H1 (cell line): Measurements from ENCODE around the gene ZNF154. TPM values are rescaled to one million over a fixed set of nuclear protein-coding genes. Genes with fewer than 3 reads are reported as not detected.

Experiments used
- CTCF ChIA-PET: fragments of 300-600 bp; sonication (Branson Sonifier 250); formaldehyde crosslinking; loops from one replicate; lab custom pipeline; 2021; ENCODE audit not compliant: partially characterized antibody; lab: Charles Lee
- POLR2A ChIA-PET: fragments of 300-600 bp; sonication (Branson Sonifier 250); formaldehyde crosslinking; loops from one replicate; lab custom pipeline; 2021; ENCODE audit warnings: inconsistent platforms; ENCODE audit not compliant: partially characterized antibody; lab: Charles Lee
- DNase-seq, 2 experiments: peaks; one replicate each; pipeline versions ENCODE4 v3.0.0 to v3.0.0-alpha.2; 2010 to 2022; ENCODE audit warnings: low spot score in 2 of 2, low read depth in 1 of 2, mixed read lengths in 1 of 2
- FAIRE-seq: peaks from 2 replicates; lab custom pipeline; 2011; peaks lifted over from hg19 to GRCh38; lab: Jason Lieb, UNC
- H2AFZ ChIP-seq: 2 replicates; pipeline ENCODE4 v1.8.1; 2012; ENCODE audit warnings: low read length, inconsistent platforms
- H2AK5ac ChIP-seq: 2 replicates; pipeline ENCODE4 v1.6.1; 2013; ENCODE audit warnings: low read depth, low read length
- H2BK120ac ChIP-seq: replicated peaks from 2 replicates; pipeline ENCODE3; 2013; ENCODE audit warnings: low read depth, low read length, inconsistent platforms
- H2BK12ac ChIP-seq: 2 replicates; pipeline ENCODE4 v1.6.1; 2013; ENCODE audit warnings: low read depth, low read length
- H2BK15ac ChIP-seq: 2 replicates; pipeline ENCODE4 v1.6.1; 2013; ENCODE audit warnings: low read length
- H2BK20ac ChIP-seq: 2 replicates; pipeline ENCODE4 v1.6.1; 2013; ENCODE audit warnings: low read length
- H2BK5ac ChIP-seq: 2 replicates; pipeline ENCODE4 v1.6.1; 2013; ENCODE audit warnings: low read depth, low read length
- H3K14ac ChIP-seq: 2 replicates; pipeline ENCODE4 v1.6.1; 2013; ENCODE audit warnings: inconsistent platforms; ENCODE audit not compliant: insufficient read length
- H3K18ac ChIP-seq: 2 replicates; pipeline ENCODE4 v1.6.1; 2013; ENCODE audit warnings: low read length; ENCODE audit errors: extremely low read depth
- H3K23ac ChIP-seq: 2 replicates; pipeline ENCODE4 v1.6.1; 2013; ENCODE audit warnings: inconsistent platforms; ENCODE audit not compliant: insufficient read length
- H3K23me2 ChIP-seq: 2 replicates; pipeline ENCODE4 v1.6.1; 2013; ENCODE audit warnings: low read depth, low read length
- H3K27ac ChIP-seq: 2 replicates; pipeline ENCODE4 v1.6.1; 2011; ENCODE audit warnings: low read depth, low read length, inconsistent platforms
- H3K27me3 ChIP-seq, 4 experiments: replicated peaks in 1 of 4; 1 replicate in 1 of 4; 2 replicates in 3 of 4; pipeline versions ENCODE4 v1.6.1 to v1.8.1; 2011 to 2013; ENCODE audit warnings: low read length in 3 of 4, mild to moderate bottlenecking in 3 of 4, inconsistent platforms in 2 of 4, mixed read lengths in 2 of 4, moderate library complexity in 1 of 4; ENCODE audit not compliant: control insufficient read depth in 3 of 4, insufficient read depth in 3 of 4; ENCODE audit errors: extremely low read depth in 1 of 4
- H3K36me3 ChIP-seq, 4 experiments: 2 replicates each; pipeline versions ENCODE4 v1.6.1 to v1.8.1; 2011 to 2013; ENCODE audit warnings: mild to moderate bottlenecking in 4 of 4, low read length in 3 of 4, moderate library complexity in 2 of 4, control low read depth in 1 of 4, inconsistent platforms in 1 of 4; ENCODE audit not compliant: insufficient read depth in 4 of 4, control insufficient read depth in 2 of 4
- H3K4ac ChIP-seq: replicated peaks from 2 replicates; pipeline ENCODE3; 2013; ENCODE audit warnings: low read length, low read depth, mixed read lengths, inconsistent platforms; ENCODE audit not compliant: insufficient read length
- H3K4me1 ChIP-seq, 4 experiments: replicated peaks in 1 of 4; 1 replicate in 1 of 4; 2 replicates in 3 of 4; pipeline versions ENCODE4 v1.6.1 to v1.8.1; 2011 to 2013; ENCODE audit warnings: low read length in 3 of 4, inconsistent platforms in 2 of 4, mixed read lengths in 1 of 4; ENCODE audit not compliant: insufficient read depth in 4 of 4, control insufficient read depth in 3 of 4
- H3K4me2 ChIP-seq, 2 experiments: 2 replicates each; pipeline versions ENCODE4 v1.6.1 to v1.8.1; 2011 to 2013; ENCODE audit warnings: low read depth in 2 of 2, low read length in 2 of 2, control low read depth in 1 of 2, inconsistent platforms in 1 of 2, mild to moderate bottlenecking in 1 of 2; ENCODE audit not compliant: insufficient read depth in 1 of 2
- H3K4me3 ChIP-seq, 4 experiments: fragments of 200-600, 300-600 bp in 1 of 4; sonication (generic), shearing (Covaris generic), sonication (Bioruptor Twin) in 1 of 4; 2 replicates each; pipeline versions ENCODE4 v1.5.1 to v1.8.1; 2011 to 2016; ENCODE audit warnings: low read length in 4 of 4, low read depth in 3 of 4, control low read depth in 2 of 4, inconsistent platforms in 2 of 4, mild to moderate bottlenecking in 2 of 4, mixed read lengths in 1 of 4, moderate library complexity in 1 of 4; ENCODE audit not compliant: insufficient read depth in 2 of 4; ENCODE audit errors: extremely low read depth in 1 of 4
- H3K56ac ChIP-seq: replicated peaks from 2 replicates; pipeline ENCODE3; 2013; ENCODE audit warnings: low read depth, mild to moderate bottlenecking, mixed read lengths, low read length, inconsistent platforms; ENCODE audit not compliant: insufficient read length
- H3K79me1 ChIP-seq: 2 replicates; pipeline ENCODE4 v1.6.1; 2013; ENCODE audit warnings: low read depth, low read length, control low read depth
- H3K79me2 ChIP-seq, 2 experiments: 2 replicates each; pipeline versions ENCODE4 v1.6.1 to v1.8.1; 2012 to 2013; ENCODE audit warnings: low read length in 2 of 2, mild to moderate bottlenecking in 2 of 2, inconsistent platforms in 1 of 2; ENCODE audit not compliant: insufficient read depth in 2 of 2, control insufficient read depth in 1 of 2
- H3K9ac ChIP-seq, 4 experiments: replicated peaks in 1 of 4; 1 replicate in 1 of 4; 2 replicates in 3 of 4; pipeline versions ENCODE4 v1.6.1 to v1.8.1; 2011 to 2013; ENCODE audit warnings: low read depth in 3 of 4, low read length in 3 of 4, control low read depth in 2 of 4, mild to moderate bottlenecking in 2 of 4, moderate library complexity in 2 of 4, inconsistent platforms in 1 of 4; ENCODE audit errors: extremely low read depth in 1 of 4
- H3K9me3 ChIP-seq, 2 experiments: 2 replicates each; pipeline versions ENCODE4 v1.6.1 to v1.8.1; 2012 to 2013; ENCODE audit warnings: mild to moderate bottlenecking in 2 of 2, moderate library complexity in 2 of 2, control low read depth in 1 of 2, inconsistent platforms in 1 of 2, low read depth in 1 of 2, low read length in 1 of 2, mixed read lengths in 1 of 2; ENCODE audit not compliant: insufficient read depth in 2 of 2
- H4K20me1 ChIP-seq, 2 experiments: replicated peaks in 1 of 2; 2 replicates each; pipeline versions ENCODE3 to v1.8.1; 2011 to 2013; ENCODE audit warnings: inconsistent platforms in 2 of 2, low read length in 2 of 2, mild to moderate bottlenecking in 1 of 2; ENCODE audit not compliant: insufficient read depth in 2 of 2, control insufficient read depth in 1 of 2
- H4K5ac ChIP-seq: 2 replicates; pipeline ENCODE4 v1.6.1; 2013; ENCODE audit warnings: low read length, low read depth, mixed read lengths, inconsistent platforms; ENCODE audit not compliant: insufficient read length
- H4K8ac ChIP-seq: 2 replicates; pipeline ENCODE4 v1.8.0; 2013; ENCODE audit warnings: mild to moderate bottlenecking, moderate library complexity, low read length, inconsistent platforms; ENCODE audit not compliant: insufficient read depth; ENCODE audit errors: extremely low read depth
- H4K91ac ChIP-seq: replicated peaks from 2 replicates; pipeline ENCODE3; 2013; ENCODE audit warnings: low read length, mixed read lengths, inconsistent platforms; ENCODE audit not compliant: insufficient read length
- ATF2 ChIP-seq: IDR thresholded peaks from 2 replicates; pipeline ENCODE4 v1.6.1; 2012; ENCODE audit warnings: low read length, inconsistent platforms
- CEBPB ChIP-seq: IDR thresholded peaks from 2 replicates; pipeline ENCODE4 v1.6.1; 2012; ENCODE audit warnings: low read depth, low read length
- EP300 ChIP-seq, 2 experiments: IDR thresholded peaks; 1 replicate in 1 of 2; 2 replicates in 1 of 2; pipeline ENCODE4 v1.6.1; 2011 to 2012; ENCODE audit warnings: low read depth in 2 of 2, low read length in 2 of 2, mild to moderate bottlenecking in 2 of 2, borderline replicate concordance in 1 of 2, inconsistent platforms in 1 of 2, moderate library complexity in 1 of 2
- HDAC2 ChIP-seq, 2 experiments: fragments of 300-600 bp in 1 of 2; sonication (generic) in 1 of 2; IDR thresholded peaks; 2 replicates each; pipeline ENCODE4 v1.6.1; 2011 to 2012; ENCODE audit warnings: low read depth in 2 of 2, low read length in 2 of 2, mild to moderate bottlenecking in 2 of 2, moderate library complexity in 2 of 2, borderline replicate concordance in 1 of 2, inconsistent platforms in 1 of 2
- JUND ChIP-seq: IDR thresholded peaks from 2 replicates; pipeline ENCODE4 v1.6.1; 2011; ENCODE audit warnings: mild to moderate bottlenecking, improper control_type of control experiment, low read length
- MAFK ChIP-seq: IDR thresholded peaks from 2 replicates; pipeline ENCODE4 v1.6.1; 2012; ENCODE audit warnings: low read depth, mild to moderate bottlenecking, improper control_type of control experiment, low read length
- SAP30 ChIP-seq: fragments of 300-600 bp; sonication (generic); IDR thresholded peaks from 2 replicates; pipeline ENCODE4 v1.7.1; 2012; ENCODE audit warnings: low read length, moderate library complexity, mild to moderate bottlenecking, inconsistent platforms; ENCODE audit not compliant: insufficient read depth, insufficient replicate concordance
- SIN3A ChIP-seq, 2 experiments: IDR thresholded peaks in 1 of 2; conservative IDR thresholded peaks in 1 of 2; 2 replicates each; pipeline ENCODE4 v1.6.1; 2011 to 2012; ENCODE audit warnings: low read length in 2 of 2, improper control_type of control experiment in 1 of 2, low read depth in 1 of 2, mild to moderate bottlenecking in 1 of 2
- SP1 ChIP-seq: IDR thresholded peaks from 2 replicates; pipeline ENCODE4 v1.6.1; 2011; ENCODE audit warnings: low read depth, low read length
- SP2 ChIP-seq: IDR thresholded peaks from 2 replicates; pipeline ENCODE4 v1.6.1; 2012; ENCODE audit warnings: mild to moderate bottlenecking, low read length, inconsistent platforms
- SP4 ChIP-seq: IDR thresholded peaks from 2 replicates; pipeline ENCODE4 v1.6.1; 2012; ENCODE audit warnings: low read length, inconsistent platforms
- TEAD4 ChIP-seq: IDR thresholded peaks from 2 replicates; pipeline ENCODE4 v1.6.1; 2012; ENCODE audit warnings: low read depth, low read length, inconsistent platforms, mixed read lengths
- WGBS, 2 experiments: shearing (Covaris generic) in 1 of 2; methylation state at CpG; one replicate each; pipeline versions ENCODE4 v1.1.6 to v1.1.7; 2013 to 2015; ENCODE audit warnings: low lambda C conversion rate in 2 of 2, mixed read lengths in 2 of 2, inconsistent platforms in 1 of 2, low coverage in 1 of 2, missing lambda C conversion rate in 1 of 2; ENCODE audit not compliant: insufficient replicate concordance in 2 of 2, insufficient coverage in 1 of 2, insufficient read length in 1 of 2; ENCODE audit errors: extremely low coverage in 1 of 2, missing lambda C conversion rate in 1 of 2; 5-methylcytosine and 5-hydroxymethylcytosine counted together
- polyA plus RNA-seq, 7 experiments: library from polyadenylated mRNA; depleted of rRNA in 3 of 7; stranded (reverse) in 5 of 7; unstranded in 2 of 7; fragments of >200 nt in 5 of 7; fragments of 200-250 nt in 2 of 7; gene quantifications; 1 replicate in 5 of 7; 2 replicates in 1 of 7; 4 replicates in 1 of 7; pipeline versions ENCODE4 v1.2.1 to v1.2.3, GENCODE V29; 2011 to 2013; ENCODE audit warnings: missing spikeins in 2 of 7, mixed read lengths in 2 of 7
- total RNA-seq: library from RNA; stranded (reverse); fragmentation: NEBNext Ultra II Directional; extraction: Animal tissue kit (Norgen Biotek cat#: 25700); gene quantifications from 2 replicates; pipeline ENCODE4 v1.2.1, GENCODE V29; 2021

Gene ZNF154
- total and polyA plus RNA-seq, 2 of the 8 experiments (the other 6 are each of a cell fraction or from before 2014, with no cell fraction given) = 5.3 to 11.6 TPM

DNA sequence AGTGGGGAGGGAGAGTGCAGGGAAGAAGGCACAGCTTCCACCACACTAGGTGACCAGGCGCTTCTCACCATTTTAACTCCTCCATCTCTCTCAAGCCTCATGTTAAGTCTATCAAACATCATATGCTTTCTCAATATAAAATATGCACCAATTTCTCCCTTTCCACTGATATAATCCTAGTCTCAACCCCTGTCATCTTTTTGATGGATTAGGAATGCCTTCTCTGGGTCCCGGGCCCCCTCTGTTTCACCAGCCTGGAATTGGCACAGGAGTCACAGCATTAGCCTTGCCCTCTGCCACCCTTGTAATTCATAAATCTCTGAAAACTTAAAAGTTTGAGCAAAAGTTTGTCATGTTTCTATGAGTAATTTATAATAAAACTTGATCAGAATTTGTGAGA lies 40.4 kb downstream of the ZNF154 start, which contains the start of gene ZSCAN4:
TSS of gene ZSCAN4 (plus strand) at position 301 of the 400 bp plus-strand sequence. CDS start 7,211 bp downstream, outside the sequence.
- Histone ChIP-seq H2BK5ac (no peak within 1 kb of the TSS), H4K5ac (no peak within 1 kb of the TSS), H3K23me2 (peaks cover 4% of the 10 kb centered on the region), H3K4me1 (peaks cover 2 to 5% (median 4%) of the 10 kb centered on the region in 4 experiments), H2BK20ac (no peak within 1 kb of the TSS), H3K18ac (no peak within 1 kb of the TSS), H3K4me2 (no peak within 1 kb of the TSS), H2BK15ac (no peak within 1 kb of the TSS), H3K14ac (no peak within 1 kb of the TSS), H3K27ac (no peak within 1 kb of the TSS), H2BK12ac (no peak within 1 kb of the TSS), H3K79me2 (no peaks in the 10 kb centered on the region), H3K36me3 (no peaks in the 10 kb centered on the region), H3K9me3 (no peaks in the 10 kb centered on the region), H2AFZ (no peak within 1 kb of the TSS), H2BK120ac (no peak within 1 kb of the TSS), H2AK5ac (no peak within 1 kb of the TSS), H4K20me1 (peaks cover 0 to 1% of the 10 kb centered on the region in 2 experiments), H3K56ac (no peak within 1 kb of the TSS), H3K9ac (no peak within 1 kb of the TSS), H4K8ac (no peak within 1 kb of the TSS), H3K4ac (no peak within 1 kb of the TSS), H3K79me1 (no peaks in the 10 kb centered on the region), H3K23ac (no peak within 1 kb of the TSS), H3K4me3 (no peak within 1 kb of the TSS), H3K27me3 (peaks cover 0 to 4% (median 0%) of the 10 kb centered on the region in 4 experiments; a peak in 2 of 7 replicates), H4K91ac (no peak within 1 kb of the TSS)
- DNase-seq = no peak
- no peak for FAIRE-seq
- 83% methylated on average over 2 of the region's 2 CpGs; no CpG with 5 or more reads in 1 of the 2 experiments for WGBS, 2 experiments
- ChIA-PET CTCF (interaction anchor here (1.0 kb wide), 1 partner anchor 11 kb away, joined by 3 read pairs; no protein-coding TSS in a partner anchor), POLR2A (interaction anchor here (1.3 to 2.3 kb wide), 2 partner anchors 14 to 40 kb away, joined by 3 to 11 read pairs; partner anchors contain the start of genes ZNF154 and ZNF551)
- TF ChIP-seq CEBPB = no peak
- no peak for TF ChIP-seq MAFK
- no peak for TF ChIP-seq SP4
- TF ChIP-seq SIN3A (conservative IDR thresholded peaks at IDR 0.05 in 1 of 2, IDR thresholded peaks at IDR 0.05 in 1 of 2; ENCODE audit: low read depth in 1 of 2, low read length in 2 of 2) = no peak
- no peak for TF ChIP-seq JUND
- no peak for TF ChIP-seq TEAD4
- TF ChIP-seq SP2 = no peak
- no peak for TF ChIP-seq SP1
- no peak for TF ChIP-seq ATF2
- TF ChIP-seq EP300 (IDR thresholded peaks at IDR 0.05; ENCODE audit: borderline replicate concordance in 1 of 2, low read depth in 2 of 2, low read length in 2 of 2) = no peak
- no peak for TF ChIP-seq SAP30
- no peak for TF ChIP-seq HDAC2 (IDR thresholded peaks at IDR 0.05; ENCODE audit: borderline replicate concordance in 1 of 2, low read depth in 2 of 2, low read length in 2 of 2)
